ENCODE results near the gene PHC3.

DNA sequence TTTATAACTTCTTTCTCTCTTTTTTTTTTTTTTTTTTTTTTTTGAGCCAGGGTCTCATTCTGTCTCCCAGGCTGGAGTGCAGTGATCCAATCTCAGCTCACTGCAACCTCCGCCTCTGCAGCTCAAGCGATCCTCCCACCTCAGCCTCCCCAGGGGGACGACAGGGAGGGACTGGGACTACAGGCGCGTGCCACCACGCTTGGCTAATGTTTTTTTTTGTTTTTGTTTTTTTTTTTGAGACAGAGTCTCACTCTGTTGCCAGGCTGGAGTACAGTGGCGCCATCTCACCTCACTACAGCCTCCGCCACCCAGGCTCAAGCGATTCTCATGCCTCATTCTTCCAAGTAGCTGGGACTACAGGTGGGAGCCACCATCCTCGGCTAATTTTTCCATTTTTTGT lies 23.0 kb upstream of the PHC3 start:
- TF ChIP-seq ZC3H10 (CRISPR knock-in tag; IDR thresholded peaks at IDR 0.05) (no peak), ZNF565 (CRISPR knock-in tag; conservative IDR thresholded peaks at IDR 0.05; ENCODE audit: low read depth) (no peak), PATZ1 (CRISPR knock-in tag; IDR thresholded peaks at IDR 0.05; ENCODE audit: borderline replicate concordance) (no peak), RARB (CRISPR knock-in tag; IDR thresholded peaks at IDR 0.05) (no peak), POU6F1 (CRISPR knock-in tag; IDR thresholded peaks at IDR 0.05; ENCODE audit: borderline replicate concordance, low read depth) (no peak), PPARA (CRISPR knock-in tag; IDR thresholded peaks at IDR 0.05; ENCODE audit: borderline replicate concordance) (no peak), ZFP30 (CRISPR knock-in tag; IDR thresholded peaks at IDR 0.05) (no peak), ISL1 (CRISPR knock-in tag; IDR thresholded peaks at IDR 0.05) (no peak), OSR1 (CRISPR knock-in tag; IDR thresholded peaks at IDR 0.05) (no peak)
- TF ChIP-seq, protein P1, sequence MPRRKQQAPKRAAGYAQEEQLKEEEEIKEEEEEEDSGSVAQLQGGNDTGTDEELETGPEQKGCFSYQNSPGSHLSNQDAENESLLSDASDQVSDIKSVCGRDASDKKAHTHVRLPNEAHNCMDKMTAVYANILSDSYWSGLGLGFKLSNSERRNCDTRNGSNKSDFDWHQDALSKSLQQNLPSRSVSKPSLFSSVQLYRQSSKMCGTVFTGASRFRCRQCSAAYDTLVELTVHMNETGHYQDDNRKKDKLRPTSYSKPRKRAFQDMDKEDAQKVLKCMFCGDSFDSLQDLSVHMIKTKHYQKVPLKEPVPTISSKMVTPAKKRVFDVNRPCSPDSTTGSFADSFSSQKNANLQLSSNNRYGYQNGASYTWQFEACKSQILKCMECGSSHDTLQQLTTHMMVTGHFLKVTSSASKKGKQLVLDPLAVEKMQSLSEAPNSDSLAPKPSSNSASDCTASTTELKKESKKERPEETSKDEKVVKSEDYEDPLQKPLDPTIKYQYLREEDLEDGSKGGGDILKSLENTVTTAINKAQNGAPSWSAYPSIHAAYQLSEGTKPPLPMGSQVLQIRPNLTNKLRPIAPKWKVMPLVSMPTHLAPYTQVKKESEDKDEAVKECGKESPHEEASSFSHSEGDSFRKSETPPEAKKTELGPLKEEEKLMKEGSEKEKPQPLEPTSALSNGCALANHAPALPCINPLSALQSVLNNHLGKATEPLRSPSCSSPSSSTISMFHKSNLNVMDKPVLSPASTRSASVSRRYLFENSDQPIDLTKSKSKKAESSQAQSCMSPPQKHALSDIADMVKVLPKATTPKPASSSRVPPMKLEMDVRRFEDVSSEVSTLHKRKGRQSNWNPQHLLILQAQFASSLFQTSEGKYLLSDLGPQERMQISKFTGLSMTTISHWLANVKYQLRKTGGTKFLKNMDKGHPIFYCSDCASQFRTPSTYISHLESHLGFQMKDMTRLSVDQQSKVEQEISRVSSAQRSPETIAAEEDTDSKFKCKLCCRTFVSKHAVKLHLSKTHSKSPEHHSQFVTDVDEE (CRISPR knock-in tag; IDR thresholded peaks at IDR 0.05) = no peak

All from SK-N-SH treated with all-trans-retinoic acid at 6 μM for 48 hours (cell line).